H1 (cell line): ENCODE results near the gene SLC3A2. TPM values are rescaled to one million over a fixed set of nuclear protein-coding genes. Genes with fewer than 3 reads are reported as not detected.

Experiments used
- CBX5 ChIP-seq: fragments of 300-800, 300-1000 bp; sonication (generic); IDR thresholded peaks from 2 replicates; pipeline ENCODE4 v1.7.1; 2016; ENCODE audit warnings: antibody characterized with exemption, low read length, low read depth
- CEBPB ChIP-seq: IDR thresholded peaks from 2 replicates; pipeline ENCODE4 v1.6.1; 2012; ENCODE audit warnings: low read depth, low read length
- GABPA ChIP-seq: IDR thresholded peaks from 2 replicates; pipeline ENCODE4 v1.6.1; 2011; ENCODE audit warnings: mild to moderate bottlenecking, low read length, moderate library complexity, borderline replicate concordance; ENCODE audit not compliant: insufficient read depth
- KDM4A ChIP-seq: IDR thresholded peaks from one replicate; pipeline ENCODE4 v1.7.1; 2012; ENCODE audit warnings: low read depth, mild to moderate bottlenecking, moderate library complexity, low read length, inconsistent platforms; ENCODE audit not compliant: severe bottlenecking
- MAFK ChIP-seq: IDR thresholded peaks from 2 replicates; pipeline ENCODE4 v1.6.1; 2012; ENCODE audit warnings: low read depth, mild to moderate bottlenecking, improper control_type of control experiment, low read length
- SAP30 ChIP-seq: fragments of 300-600 bp; sonication (generic); IDR thresholded peaks from 2 replicates; pipeline ENCODE4 v1.7.1; 2012; ENCODE audit warnings: low read length, moderate library complexity, mild to moderate bottlenecking, inconsistent platforms; ENCODE audit not compliant: insufficient read depth, insufficient replicate concordance
- SIX5 ChIP-seq: IDR thresholded peaks from 2 replicates; pipeline ENCODE4 v1.6.1; 2011; ENCODE audit warnings: mild to moderate bottlenecking, low read depth, low read length
- SRF ChIP-seq: IDR thresholded peaks from 2 replicates; pipeline ENCODE4 v1.6.1; 2011; ENCODE audit warnings: mild to moderate bottlenecking, low read depth, low read length, moderate library complexity
- polyA plus RNA-seq, 7 experiments: library from polyadenylated mRNA; depleted of rRNA in 3 of 7; stranded (reverse) in 5 of 7; unstranded in 2 of 7; fragments of >200 nt in 5 of 7; fragments of 200-250 nt in 2 of 7; gene quantifications; 1 replicate in 5 of 7; 2 replicates in 1 of 7; 4 replicates in 1 of 7; pipeline versions ENCODE4 v1.2.1 to v1.2.3, GENCODE V29; 2011 to 2013; ENCODE audit warnings: missing spikeins in 2 of 7, mixed read lengths in 2 of 7
- total RNA-seq: library from RNA; stranded (reverse); fragmentation: NEBNext Ultra II Directional; extraction: Animal tissue kit (Norgen Biotek cat#: 25700); gene quantifications from 2 replicates; pipeline ENCODE4 v1.2.1, GENCODE V29; 2021

SLC3A2 gene
- total and polyA plus RNA-seq, 2 of the 8 experiments (the other 6 are each of a cell fraction or from before 2014, with no cell fraction given): 410 to 435 TPM

DNA sequence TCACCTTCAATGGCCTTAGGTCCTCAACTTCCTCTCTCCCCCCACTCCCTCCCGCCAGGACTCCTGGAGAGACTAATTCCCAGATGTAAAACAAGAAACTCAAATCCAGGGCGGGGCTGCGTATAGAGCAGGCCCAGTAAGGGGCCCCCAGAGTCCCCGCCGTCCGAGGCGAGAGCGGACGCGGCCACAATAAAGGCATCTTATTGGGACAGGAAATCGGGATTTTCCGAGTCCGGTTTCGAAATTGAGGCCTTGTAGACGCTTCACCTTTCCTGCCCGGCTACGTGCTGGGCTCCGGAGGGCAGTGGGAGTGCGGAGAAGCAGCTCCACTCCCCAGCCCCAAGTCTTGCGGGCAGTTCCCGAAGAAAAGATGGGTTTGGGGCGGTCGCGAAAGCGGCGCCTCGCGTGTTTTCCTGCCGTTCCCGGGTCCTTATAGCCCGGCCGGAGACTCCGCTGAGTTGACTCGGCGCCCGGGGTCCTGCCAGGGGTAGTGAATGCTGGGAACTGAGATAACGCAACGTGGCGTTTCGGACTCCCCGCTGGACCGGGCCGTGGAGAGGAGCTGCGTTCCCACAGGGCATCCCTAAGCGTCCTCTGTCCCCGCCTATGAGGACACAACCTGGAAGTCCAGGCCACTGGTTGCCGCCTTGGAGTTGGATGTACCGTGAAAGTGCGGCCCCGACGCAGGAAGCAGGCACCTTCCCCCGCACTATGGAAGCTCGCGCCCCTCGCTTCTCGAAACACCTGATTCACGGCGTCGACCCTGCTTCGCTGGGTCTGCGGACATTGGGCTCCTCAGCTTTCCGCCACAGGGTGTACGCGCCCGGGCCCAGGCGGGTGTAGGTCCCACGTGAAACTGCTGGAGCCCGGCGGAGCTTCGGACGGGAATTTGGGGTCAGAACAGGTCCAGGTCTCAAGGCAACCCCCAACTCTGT lies 45.3 kb downstream of the SLC3A2 start (continued):
- no peak for TF ChIP-seq SRF
- no peak for TF ChIP-seq SIX5
- TF ChIP-seq SAP30: no peak
- no peak for TF ChIP-seq MAFK
- no peak for TF ChIP-seq CBX5
- no peak; the same call in 1 of the 2 replicates for TF ChIP-seq GABPA
- peak; percentile 66 for TF ChIP-seq KDM4A
- TF ChIP-seq CEBPB: no peak
